Cardiac septum (tissue), 1 donor: ENCODE results near the gene INPP4B. TPM values are rescaled to one million over a fixed set of nuclear protein-coding genes. Genes with fewer than 3 reads are reported as not detected.

ENCODE experiments used
- DNase-seq: peaks from one replicate; pipeline ENCODE4 v3.0.0-alpha.2; 2020; ENCODE audit warnings: low spot score
- intact Hi-C: fragments of 100-400 bp; cut with DNase I; formaldehyde crosslinking; loops from one replicate; pipeline ENCODE4 v1.14.0; 2022
- total RNA-seq: library from RNA; stranded (reverse); fragmentation: NEBNext Ultra II Directional; extraction: Animal tissue kit (Norgen Biotek cat#: 25700); gene quantifications from one replicate; pipeline ENCODE4 v1.2.1, GENCODE V29; 2021
- donor health status: DM: no; HTN: no; CAD: no.

The INPP4B gene
- total RNA-seq, 1 donor from 2014 or later: 83.1 TPM

GRCh38 chr4:142372530-142373260 is 473.4 kb downstream of the INPP4B start:
- intact Hi-C loops: no loop called here
- DNase-seq: no peak

GRCh38 chr4:142369141-142369540 is 477.0 kb downstream of the INPP4B start:
- no peak for DNase-seq
- intact Hi-C loops: no loop called here

- intact Hi-C loops: no loop called here
- DNase-seq: no peak
Measured at GRCh38 chr4:142367418-142368180, 478.5 kb downstream of the INPP4B start.

GRCh38 chr4:142366769-142367181 is 479.3 kb downstream of the INPP4B start:
- no peak for DNase-seq
- intact Hi-C loops: no loop called here

GRCh38 chr4:142365391-142365790 is 480.7 kb downstream of the INPP4B start:
- intact Hi-C loops: no loop called here
- DNase-seq: no peak

- DNase-seq: no peak
- intact Hi-C loops: no loop called here
Measured at GRCh38 chr4:142363686-142364085, 482.4 kb downstream of the INPP4B start.

- intact Hi-C loops: no loop called here
Measured at GRCh38 chr4:142361981-142362380, 484.1 kb downstream of the INPP4B start.

GRCh38 chr4:142360657-142361056 is 485.4 kb downstream of the INPP4B start:
- DNase-seq: no peak
- intact Hi-C loops: no loop called here

More at GRCh38 chr4:142361981-142362380, 484.1 kb downstream of the INPP4B start:
- DNase-seq: no peak

GRCh38 chr4:142358656-142359055 is 487.4 kb downstream of the INPP4B start:
- DNase-seq: no peak
- intact Hi-C loops: no loop called here

- intact Hi-C loops: no loop called here
- DNase-seq: no peak
Measured at GRCh38 chr4:142356801-142357200, 489.3 kb downstream of the INPP4B start.

GRCh38 chr4:142356118-142356759 is 489.9 kb downstream of the INPP4B start:
- no peak for DNase-seq
- intact Hi-C loops: no loop called here

- intact Hi-C loops: no loop called here
- no peak for DNase-seq
Measured at GRCh38 chr4:142355421-142355930, 490.6 kb downstream of the INPP4B start.

GRCh38 chr4:142354794-142355420 is 491.2 kb downstream of the INPP4B start:
- intact Hi-C loops: loop anchor here (5.0 kb wide), 3 partner anchors 47 to 487 kb away; no protein-coding TSS in a partner anchor
- no peak for DNase-seq

- no peak for DNase-seq
- intact Hi-C loops: loop anchor here (5.0 kb wide), 3 partner anchors 48 to 488 kb away; no protein-coding TSS in a partner anchor
Measured at GRCh38 chr4:142354041-142354440, 492.1 kb downstream of the INPP4B start.

- no peak for DNase-seq
- intact Hi-C loops: loop anchor here (2.0 to 5.0 kb wide), 4 partner anchors 49 to 489 kb away; no protein-coding TSS in a partner anchor
Measured at GRCh38 chr4:142353149-142353738, 492.9 kb downstream of the INPP4B start.

- DNase-seq: no peak
- intact Hi-C loops: loop anchor here (2.0 to 5.0 kb wide), 4 partner anchors 50 to 490 kb away; no protein-coding TSS in a partner anchor
Measured at GRCh38 chr4:142352712-142353111, 493.4 kb downstream of the INPP4B start.

- DNase-seq: no peak
- intact Hi-C loops: loop anchor here (2.0 to 5.0 kb wide), 4 partner anchors 50 to 490 kb away; no protein-coding TSS in a partner anchor
Measured at GRCh38 chr4:142351958-142352357, 494.1 kb downstream of the INPP4B start.

- DNase-seq: no peak
- intact Hi-C loops: loop anchor here (5.0 kb wide), 3 partner anchors 51 to 491 kb away; no protein-coding TSS in a partner anchor
Measured at GRCh38 chr4:142350871-142351270, 495.2 kb downstream of the INPP4B start.

GRCh38 chr4:142348613-142349021 is 497.5 kb downstream of the INPP4B start:
- DNase-seq: no peak
- intact Hi-C loops: no loop called here
